ENCODE results near the gene LAT.

DNA sequence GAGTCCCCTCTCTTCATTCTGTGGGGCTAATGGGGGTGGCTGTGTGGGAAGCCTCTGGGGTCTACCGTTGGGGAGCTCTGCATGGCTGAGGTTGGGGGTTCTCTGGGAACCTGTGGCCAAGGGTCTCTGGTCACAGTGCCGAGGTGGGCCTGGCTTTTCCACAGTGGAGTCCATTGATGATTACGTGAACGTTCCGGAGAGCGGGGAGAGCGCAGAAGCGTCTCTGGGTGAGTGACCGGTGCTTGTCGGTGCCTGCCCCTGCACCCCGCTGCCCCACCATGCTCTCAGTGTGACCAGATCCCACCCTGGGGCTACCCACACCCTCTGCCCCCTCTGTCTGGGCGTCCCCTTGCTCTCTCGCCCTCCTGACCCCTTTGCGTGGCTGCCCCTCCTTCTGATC is 4.5 kb downstream of the LAT start:
- TF ChIP-seq EP300 (IDR thresholded peaks at IDR 0.05), result no peak
- TF ChIP-seq, protein P1, sequence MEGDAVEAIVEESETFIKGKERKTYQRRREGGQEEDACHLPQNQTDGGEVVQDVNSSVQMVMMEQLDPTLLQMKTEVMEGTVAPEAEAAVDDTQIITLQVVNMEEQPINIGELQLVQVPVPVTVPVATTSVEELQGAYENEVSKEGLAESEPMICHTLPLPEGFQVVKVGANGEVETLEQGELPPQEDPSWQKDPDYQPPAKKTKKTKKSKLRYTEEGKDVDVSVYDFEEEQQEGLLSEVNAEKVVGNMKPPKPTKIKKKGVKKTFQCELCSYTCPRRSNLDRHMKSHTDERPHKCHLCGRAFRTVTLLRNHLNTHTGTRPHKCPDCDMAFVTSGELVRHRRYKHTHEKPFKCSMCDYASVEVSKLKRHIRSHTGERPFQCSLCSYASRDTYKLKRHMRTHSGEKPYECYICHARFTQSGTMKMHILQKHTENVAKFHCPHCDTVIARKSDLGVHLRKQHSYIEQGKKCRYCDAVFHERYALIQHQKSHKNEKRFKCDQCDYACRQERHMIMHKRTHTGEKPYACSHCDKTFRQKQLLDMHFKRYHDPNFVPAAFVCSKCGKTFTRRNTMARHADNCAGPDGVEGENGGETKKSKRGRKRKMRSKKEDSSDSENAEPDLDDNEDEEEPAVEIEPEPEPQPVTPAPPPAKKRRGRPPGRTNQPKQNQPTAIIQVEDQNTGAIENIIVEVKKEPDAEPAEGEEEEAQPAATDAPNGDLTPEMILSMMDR (IDR thresholded peaks at IDR 0.05), result no peak
- TF ChIP-seq POLR2A (IDR thresholded peaks at IDR 0.05), result no peak

All from stomach (tissue), 4 donors.